GM23248 (cell line): Measurements from ENCODE around the gene ALG2.

ENCODE experiments used
- EZH2 ChIP-seq: fragments of 200-600 bp; sonication (generic); IDR thresholded peaks from 2 replicates; pipeline ENCODE4 v1.6.1; 2018; ENCODE audit warnings: antibody characterized with exemption, mild to moderate bottlenecking; ENCODE audit not compliant: insufficient read depth, poor library complexity, severe bottlenecking
- EZH2phosphoT487 ChIP-seq: fragments of 200-600 bp; sonication (generic); IDR thresholded peaks from 2 replicates; pipeline ENCODE4 v1.6.1; 2018; ENCODE audit warnings: antibody characterized with exemption, moderate library complexity, mild to moderate bottlenecking, low read depth; ENCODE audit not compliant: insufficient read depth

GRCh38 chr9:99167119-99167518 lies 54.6 kb downstream of the ALG2 start:
- no peak for TF ChIP-seq EZH2
- TF ChIP-seq EZH2phosphoT487, result no peak
